ENCODE data around the gene C18orf54.
"Not testable (repeated sequence)": the region's sequence is repeated elsewhere in the genome, so short reads cannot be mapped to it uniquely, and the experiment has no call there.

Gene C18orf54

GRCh38 chr18:54357660-54358494, at the start of gene C18orf54, which contains the start of gene STARD6:
Gene C18orf54 (plus strand): TSS chr18:54357906. CDS start chr18:54360573, 2,667 bp downstream.
Gene STARD6 (minus strand): TSS chr18:54357858. CDS start chr18:54354573, 3,285 bp downstream.
- FAIRE-seq, result peak; percentile 33

GRCh38 chr18:54309564-54309963, 48.1 kb upstream of the C18orf54 start:
- FAIRE-seq, result not testable (repeated sequence)

GRCh38 chr18:54316071-54316820, 41.5 kb upstream of the C18orf54 start:
- peak; percentile 66 for FAIRE-seq

- FAIRE-seq, result no peak
Observed at GRCh38 chr18:54323561-54323960, 34.1 kb upstream of the C18orf54 start.

- no peak for FAIRE-seq
Observed at GRCh38 chr18:54323970-54324369, 33.7 kb upstream of the C18orf54 start.

GRCh38 chr18:54327818-54328217, 29.9 kb upstream of the C18orf54 start:
- FAIRE-seq, result no peak

GRCh38 chr18:54329787-54330186, 27.9 kb upstream of the C18orf54 start:
- FAIRE-seq, result no peak

GRCh38 chr18:54330768-54331548, 26.7 kb upstream of the C18orf54 start:
- no peak for FAIRE-seq

GRCh38 chr18:54335638-54336173, 22.0 kb upstream of the C18orf54 start:
- FAIRE-seq, result no peak

- FAIRE-seq, result no peak
Observed at GRCh38 chr18:54338230-54338629, 19.5 kb upstream of the C18orf54 start.

- FAIRE-seq, result no peak
Observed at GRCh38 chr18:54351186-54351585, 6.5 kb upstream of the C18orf54 start.

GRCh38 chr18:54357082-54357659, 535 bp upstream of the C18orf54 start:
- FAIRE-seq, result no peak

GRCh38 chr18:54358495-54359040, 862 bp downstream of the C18orf54 start:
- no peak for FAIRE-seq

GRCh38 chr18:54359233-54359632, 1.5 kb downstream of the C18orf54 start:
- FAIRE-seq, result peak; percentile 70

GRCh38 chr18:54360406-54360805, 2.7 kb downstream of the C18orf54 start:
- no peak for FAIRE-seq

GRCh38 chr18:54378057-54378456, 20.4 kb downstream of the C18orf54 start:
- FAIRE-seq, result no peak

- peak; percentile 60 for FAIRE-seq
Observed at GRCh38 chr18:54381640-54382039, 23.9 kb downstream of the C18orf54 start.

- no peak for FAIRE-seq
Observed at GRCh38 chr18:54382076-54382475, 24.4 kb downstream of the C18orf54 start.

GRCh38 chr18:54382733-54383252, 25.1 kb downstream of the C18orf54 start:
- FAIRE-seq, result no peak

- no peak for FAIRE-seq
Observed at GRCh38 chr18:54386043-54386442, 28.3 kb downstream of the C18orf54 start.

- not testable (repeated sequence) for FAIRE-seq
Observed at GRCh38 chr18:54386800-54387495, 29.2 kb downstream of the C18orf54 start.

Data from G401.6 (cell line).